HG02885 (cell line): ENCODE results near the gene MRPL41.
A peak's percentile ranks its signal among the peaks of the same experiment; 100 is the strongest.
"Not testable (repeated sequence)": the region's sequence is repeated elsewhere in the genome, so short reads cannot be mapped to it uniquely, and the experiment has no call there.

Source experiments
- ATAC-seq: cut with Tn5 transposase; IDR thresholded peaks from one replicate; pipeline ENCODE4 v1.9.1; 2021; ENCODE audit warnings: mild to moderate bottlenecking; ENCODE audit not compliant: unreplicated experiment, poor library complexity

Gene MRPL41

GRCh38 chr9:137581361-137582285, 29.9 kb downstream of the MRPL41 start:
- no peak for ATAC-seq

DNA sequence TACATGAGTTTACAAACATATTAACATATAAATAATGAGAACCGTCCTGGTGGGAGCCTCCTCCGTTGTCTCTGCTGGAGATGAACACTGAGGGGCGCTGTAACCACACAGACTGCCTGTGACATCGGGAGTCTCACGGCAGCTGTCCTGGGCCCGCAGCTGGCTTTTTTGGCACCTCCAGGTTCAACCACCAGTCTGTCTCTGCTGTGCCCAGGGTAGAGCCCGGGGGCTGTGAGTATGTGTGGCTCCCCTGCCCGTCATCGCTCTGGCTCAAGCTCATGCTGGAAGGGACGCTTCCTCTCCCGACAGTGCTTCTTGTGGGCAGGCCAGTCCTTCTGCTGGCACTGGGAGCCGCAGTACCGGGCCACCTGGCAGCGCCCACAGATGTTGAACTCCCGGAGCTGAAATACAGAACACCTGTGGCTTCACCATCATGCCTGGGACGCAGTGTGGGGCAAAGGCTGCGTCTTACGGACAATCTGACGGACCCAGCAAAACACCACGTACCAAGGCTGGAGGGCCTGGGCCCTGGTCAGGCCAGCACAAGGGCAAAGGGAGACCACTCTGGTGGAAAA, 30.7 kb downstream of the MRPL41 start:
- ATAC-seq: no peak

- ATAC-seq: no peak
These were observed 31.7 kb downstream of the MRPL41 start for GRCh38 chr9:137583347-137583746.

DNA sequence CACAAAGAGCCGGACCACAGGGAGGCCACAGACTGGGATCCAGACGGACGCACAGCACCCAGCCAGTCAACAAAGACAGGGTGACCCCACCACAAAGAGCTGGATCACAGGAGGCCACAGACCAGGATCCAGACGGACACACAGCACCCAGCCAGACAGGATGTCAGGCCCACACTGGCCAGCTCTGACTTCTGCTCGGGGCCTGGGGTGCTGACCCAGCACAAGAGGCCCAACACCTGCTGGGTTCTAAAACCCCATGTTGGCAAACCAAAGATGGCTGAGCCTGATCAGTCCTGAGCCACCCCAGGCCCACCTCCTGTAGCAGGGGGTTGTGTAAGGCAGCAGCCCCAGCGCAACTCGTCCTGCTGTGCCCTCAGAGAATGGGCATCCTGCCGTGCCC, 32.3 kb downstream of the MRPL41 start:
- ATAC-seq: no peak

DNA sequence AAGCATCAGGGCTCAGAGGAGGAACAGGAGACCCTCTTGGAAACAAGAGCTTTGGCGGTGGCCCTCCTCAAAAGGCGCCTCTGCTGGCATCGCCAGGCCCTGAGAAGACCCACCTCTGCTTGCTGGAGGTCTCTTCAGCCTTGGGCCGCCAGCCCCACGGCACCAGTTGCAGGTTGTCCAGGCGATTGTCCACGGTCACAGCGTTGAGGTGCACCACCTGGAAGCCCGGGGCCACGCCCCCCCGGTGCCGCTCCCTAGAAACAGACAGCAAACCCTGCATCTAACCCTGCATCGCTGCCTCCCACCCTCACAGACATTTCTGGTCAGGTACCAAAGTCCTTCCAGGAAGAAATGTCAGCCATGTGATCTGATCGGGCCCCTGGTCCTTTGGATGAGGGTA, 35.2 kb downstream of the MRPL41 start:
- no peak for ATAC-seq

GRCh38 chr9:137588311-137588710, 36.6 kb downstream of the MRPL41 start:
- ATAC-seq: no peak

- ATAC-seq: no peak
These were observed 37.2 kb downstream of the MRPL41 start for GRCh38 chr9:137588891-137589290.

DNA sequence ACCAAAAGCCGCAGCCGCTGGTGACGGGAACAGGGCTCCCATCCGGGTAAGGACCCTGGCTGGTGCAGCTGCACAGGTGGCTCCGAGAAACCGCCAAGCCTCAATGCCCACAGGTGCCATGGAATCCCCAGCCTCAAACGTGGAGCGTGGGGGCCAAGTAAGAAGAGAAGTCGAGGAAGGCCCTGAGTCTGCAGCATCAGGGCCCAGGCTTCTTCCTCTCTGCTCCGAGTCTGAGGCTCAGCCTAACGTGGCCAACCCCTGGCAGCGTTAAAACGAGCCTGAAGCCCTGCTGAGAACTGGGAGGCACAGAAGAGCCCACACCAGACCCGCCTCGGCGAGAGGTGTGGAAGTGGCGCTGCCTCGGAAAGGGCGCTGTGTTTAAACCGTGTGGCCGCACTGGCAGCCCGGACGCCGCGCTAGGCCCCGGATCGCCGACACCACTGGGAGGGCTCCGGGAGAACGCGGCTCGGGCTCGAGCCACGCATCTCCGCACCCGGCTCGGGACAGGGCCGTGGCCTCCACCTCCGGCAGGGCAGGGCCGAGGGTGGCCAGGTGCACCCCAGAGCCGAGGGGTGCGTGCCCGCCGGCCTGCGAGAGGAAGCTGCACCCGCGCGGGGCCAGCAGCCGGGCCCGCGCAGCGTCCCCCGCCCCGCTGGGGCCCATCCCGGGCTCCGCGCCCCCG, 37.9 kb downstream of the MRPL41 start:
- ATAC-seq: peak; percentile 15

DNA sequence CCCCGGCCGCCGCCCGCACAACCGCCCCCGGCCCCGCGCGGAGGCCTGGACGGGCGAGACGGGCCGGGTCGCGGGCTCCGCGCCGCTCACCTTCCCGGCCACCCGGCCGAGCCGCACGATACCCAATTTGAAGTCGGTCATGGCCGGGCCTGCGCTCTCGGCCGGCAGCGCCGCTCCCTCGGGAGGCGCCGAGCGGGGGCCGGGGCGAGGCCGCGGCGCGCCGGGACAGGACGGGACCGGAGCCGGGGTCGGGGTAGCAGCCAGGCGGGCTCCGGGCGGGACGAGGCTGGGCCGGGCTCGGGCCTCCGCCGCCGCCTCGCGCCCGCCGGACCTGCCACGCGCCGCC, 38.4 kb downstream of the MRPL41 start:
- no peak for ATAC-seq

- ATAC-seq: peak; percentile 94
These were observed 39.0 kb downstream of the MRPL41 start, which contains the start of gene ZMYND19 for GRCh38 chr9:137590469-137591383. Gene ZMYND19 (minus strand): TSS chr9:137590512. CDS start chr9:137590263, 249 bp downstream.

GRCh38 chr9:137592767-137593166, 41.1 kb downstream of the MRPL41 start:
- ATAC-seq: no peak

- no peak for ATAC-seq
These were observed 41.5 kb downstream of the MRPL41 start for GRCh38 chr9:137593176-137593575.

- not testable (repeated sequence) for ATAC-seq
These were observed 44.9 kb downstream of the MRPL41 start for GRCh38 chr9:137596577-137596976.

DNA sequence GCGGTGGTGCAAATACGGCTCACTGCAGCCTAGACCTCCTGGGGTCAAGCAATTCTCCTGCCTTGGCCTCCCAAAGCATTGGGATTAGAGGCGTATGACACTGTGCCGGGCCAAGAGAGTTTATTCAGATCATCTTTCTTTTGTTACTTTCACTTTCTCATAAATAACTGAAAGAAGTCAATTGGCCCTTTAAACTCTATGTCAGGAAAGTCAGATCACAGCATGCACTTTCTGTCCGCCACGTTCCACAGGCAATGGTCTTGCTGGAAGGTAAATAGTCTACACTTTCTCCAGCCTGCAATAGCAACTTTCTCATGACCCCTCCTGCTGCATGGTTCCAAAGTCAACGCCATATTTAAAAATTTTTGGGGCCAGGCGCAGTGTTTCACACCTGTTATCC, 47.3 kb downstream of the MRPL41 start:
- no peak for ATAC-seq
